Choroid plexus epithelial cell (primary cell): ENCODE measurements around the gene PLA2G1B.

Experiments
- DNase-seq: peaks from one replicate; pipeline ENCODE4 v3.0.0-alpha.2; 2010; ENCODE audit warnings: low read depth
- H3K4me3 ChIP-seq: 2 replicates; pipeline ENCODE4 v1.5.1; 2011; ENCODE audit warnings: low read depth, mild to moderate bottlenecking, control low read depth, low read length, moderate library complexity
- CTCF ChIP-seq: conservative IDR thresholded peaks from 2 replicates; pipeline ENCODE4 v1.5.1; 2011; ENCODE audit warnings: low read depth, mild to moderate bottlenecking, control low read depth, inconsistent platforms, low read length, moderate library complexity

The PLA2G1B gene

GRCh38 chr12:120369603-120370342, 42.2 kb upstream of the PLA2G1B start:
- TF ChIP-seq CTCF, result no peak
- H3K4me3 ChIP-seq, result no peak overlapping the region
- DNase-seq, result no peak

- no peak for DNase-seq
- TF ChIP-seq CTCF, result no peak
- H3K4me3 ChIP-seq, result peak within 1 kb of the TSS; percentile 3
Measured at GRCh38 chr12:120368789-120369602, 41.4 kb upstream of the PLA2G1B start, which contains the start of gene MSI1. MSI1 (minus strand) TSS chr12:120369164; CDS start chr12:120369091, 73 bp downstream.

GRCh38 chr12:120367924-120368788, 40.6 kb upstream of the PLA2G1B start:
- peak overlapping the region; percentile 3 for H3K4me3 ChIP-seq
- no peak for DNase-seq
- no peak for TF ChIP-seq CTCF

- DNase-seq, result peak; percentile 17
- peak; percentile 56 for TF ChIP-seq CTCF
- H3K4me3 ChIP-seq, result no peak overlapping the region
Measured at GRCh38 chr12:120367233-120367923, 39.8 kb upstream of the PLA2G1B start.

- no peak overlapping the region for H3K4me3 ChIP-seq
Measured at GRCh38 chr12:120366845-120367232, 39.3 kb upstream of the PLA2G1B start.

More at GRCh38 chr12:120366845-120367232, 39.3 kb upstream of the PLA2G1B start:
- DNase-seq, result no peak
- no peak for TF ChIP-seq CTCF
